ENCODE results near the gene CABP7.

Gene CABP7

GRCh38 chr22:29726512-29727130, 6.8 kb downstream of the CABP7 start:
- peaks cover 50% of the 10 kb centered on the region for H3K27me3 Mint-ChIP-seq (ENCODE audit: low read depth, poor library complexity)
- no peak for TF ChIP-seq CTCF (IDR thresholded peaks at IDR 0.05)
- H3K4me1 Mint-ChIP-seq, result peaks cover 5% of the 10 kb centered on the region
- H3K9me3 Mint-ChIP-seq, result no peaks in the 10 kb centered on the region
- H3K27ac Mint-ChIP-seq, result no peak overlapping the region
- no peaks in the 10 kb centered on the region for H3K36me3 Mint-ChIP-seq (ENCODE audit: low read depth)
- H3K4me3 Mint-ChIP-seq, result no peak overlapping the region
- DNase-seq, result no peak

GRCh38 chr22:29727131-29727523, 7.3 kb downstream of the CABP7 start:
- Mint-ChIP-seq H3K4me1 (peaks cover 6% of the 10 kb centered on the region), H3K9me3 (no peaks in the 10 kb centered on the region), H3K27me3 (ENCODE audit: low read depth, poor library complexity) (peaks cover 45% of the 10 kb centered on the region), H3K27ac (no peak overlapping the region), H3K4me3 (no peak overlapping the region), H3K36me3 (ENCODE audit: low read depth) (no peaks in the 10 kb centered on the region)
- peak; percentile 77 for DNase-seq
- peak; percentile 55 for TF ChIP-seq CTCF (IDR thresholded peaks at IDR 0.05)

GRCh38 chr22:29729161-29729560, 9.4 kb downstream of the CABP7 start:
- no peak for DNase-seq
- Mint-ChIP-seq H3K36me3 (ENCODE audit: low read depth) (no peaks in the 10 kb centered on the region), H3K4me3 (no peak overlapping the region), H3K9me3 (no peaks in the 10 kb centered on the region), H3K27ac (no peak overlapping the region), H3K4me1 (peaks cover 23% of the 10 kb centered on the region), H3K27me3 (ENCODE audit: low read depth, poor library complexity) (peaks cover 28% of the 10 kb centered on the region)
- no peak for TF ChIP-seq CTCF (IDR thresholded peaks at IDR 0.05)

GRCh38 chr22:29731058-29731850, 11.5 kb downstream of the CABP7 start:
- no peak for TF ChIP-seq CTCF (IDR thresholded peaks at IDR 0.05)
- Mint-ChIP-seq H3K27ac (no peak overlapping the region), H3K4me1 (peaks cover 33% of the 10 kb centered on the region), H3K9me3 (no peaks in the 10 kb centered on the region), H3K4me3 (no peak overlapping the region), H3K27me3 (ENCODE audit: low read depth, poor library complexity) (peaks cover 23% of the 10 kb centered on the region), H3K36me3 (ENCODE audit: low read depth) (no peaks in the 10 kb centered on the region)
- no peak for DNase-seq

- peaks cover 11% of the 10 kb centered on the region for H3K27me3 Mint-ChIP-seq (ENCODE audit: low read depth, poor library complexity)
- H3K36me3 Mint-ChIP-seq (ENCODE audit: low read depth), result peaks cover 5% of the 10 kb centered on the region
- no peaks in the 10 kb centered on the region for H3K9me3 Mint-ChIP-seq
- no peak overlapping the region for H3K4me3 Mint-ChIP-seq
- DNase-seq, result no peak
- no peak for TF ChIP-seq CTCF (IDR thresholded peaks at IDR 0.05)
- H3K4me1 Mint-ChIP-seq, result peaks cover 28% of the 10 kb centered on the region
- no peak overlapping the region for H3K27ac Mint-ChIP-seq
Measured at GRCh38 chr22:29732883-29733282, 13.1 kb downstream of the CABP7 start.
